T-helper 22 cell (primary cell): ENCODE measurements around the gene PHF2.

ENCODE experiments used
- DNase-seq: peaks from one replicate; pipeline ENCODE4 v3.0.0-alpha.2; 2020; ENCODE audit warnings: low read depth

PHF2 gene

GRCh38 chr9:93576258-93577077 is at the start of gene PHF2:
Gene PHF2 (plus strand): TSS chr9:93576584. CDS start chr9:93576774, 190 bp downstream.
- DNase-seq, result no peak

GRCh38 chr9:93531374-93531773 is 45.0 kb upstream of the PHF2 start:
- DNase-seq, result no peak

- no peak for DNase-seq
Observed at GRCh38 chr9:93532141-93532540, 44.2 kb upstream of the PHF2 start.

GRCh38 chr9:93533863-93534262 is 42.5 kb upstream of the PHF2 start:
- DNase-seq, result no peak

GRCh38 chr9:93536167-93536566 is 40.2 kb upstream of the PHF2 start:
- no peak for DNase-seq

GRCh38 chr9:93536874-93537273 is 39.5 kb upstream of the PHF2 start:
- no peak for DNase-seq

- DNase-seq, result no peak
Observed at GRCh38 chr9:93540305-93540704, 36.1 kb upstream of the PHF2 start.

GRCh38 chr9:93541005-93541404 is 35.4 kb upstream of the PHF2 start:
- DNase-seq, result no peak

- DNase-seq, result no peak
Observed at GRCh38 chr9:93541581-93542349, 34.6 kb upstream of the PHF2 start.

GRCh38 chr9:93543117-93543516 is 33.3 kb upstream of the PHF2 start:
- no peak for DNase-seq

GRCh38 chr9:93546356-93546755 is 30.0 kb upstream of the PHF2 start:
- DNase-seq, result no peak

- no peak for DNase-seq
Observed at GRCh38 chr9:93549611-93550010, 26.8 kb upstream of the PHF2 start.

GRCh38 chr9:93552923-93553322 is 23.5 kb upstream of the PHF2 start:
- DNase-seq, result no peak

GRCh38 chr9:93555370-93555769 is 21.0 kb upstream of the PHF2 start:
- no peak for DNase-seq

GRCh38 chr9:93557366-93558137 is 18.8 kb upstream of the PHF2 start:
- no peak for DNase-seq

- DNase-seq, result no peak
Observed at GRCh38 chr9:93558503-93558902, 17.9 kb upstream of the PHF2 start.

- no peak for DNase-seq
Observed at GRCh38 chr9:93560991-93561390, 15.4 kb upstream of the PHF2 start.

- DNase-seq, result no peak
Observed at GRCh38 chr9:93562157-93562556, 14.2 kb upstream of the PHF2 start.

- no peak for DNase-seq
Observed at GRCh38 chr9:93565089-93565488, 11.3 kb upstream of the PHF2 start.

GRCh38 chr9:93566408-93567270 is 9.7 kb upstream of the PHF2 start:
- DNase-seq, result peak; percentile 94

GRCh38 chr9:93567271-93567959 is 9.0 kb upstream of the PHF2 start:
- DNase-seq, result no peak
